Regular cardiac myocyte (primary cell): ENCODE results near the gene CFAP61. TPM values are rescaled to one million over a fixed set of nuclear protein-coding genes. Genes with fewer than 3 reads are reported as not detected.

Experiments
- total RNA-seq: library from RNA; depleted of rRNA; stranded (reverse); fragments of >200 nt; gene quantifications from 2 replicates; pipeline ENCODE4 v1.2.3, GENCODE V29; 2014

Gene CFAP61
- 0.19 TPM in 1 of 2 replicates, not detected in the other for total RNA-seq

GRCh38 chr20:20052074-20052970, at the start of gene CFAP61, which contains the start of gene CRNKL1:
TSS of gene CFAP61 (plus strand) at chr20:20052532. CDS start at chr20:20056654, 4,122 bp downstream.
TSS of gene CRNKL1 (minus strand) at chr20:20052466. CDS start at chr20:20052342, 124 bp downstream.

GRCh38 chr20:20017001-20017843, 35.1 kb upstream of the CFAP61 start, which contains the start of gene NAA20:
TSS of gene NAA20 (plus strand) at chr20:20017362. CDS start at chr20:20017397, 35 bp downstream.

DNA sequence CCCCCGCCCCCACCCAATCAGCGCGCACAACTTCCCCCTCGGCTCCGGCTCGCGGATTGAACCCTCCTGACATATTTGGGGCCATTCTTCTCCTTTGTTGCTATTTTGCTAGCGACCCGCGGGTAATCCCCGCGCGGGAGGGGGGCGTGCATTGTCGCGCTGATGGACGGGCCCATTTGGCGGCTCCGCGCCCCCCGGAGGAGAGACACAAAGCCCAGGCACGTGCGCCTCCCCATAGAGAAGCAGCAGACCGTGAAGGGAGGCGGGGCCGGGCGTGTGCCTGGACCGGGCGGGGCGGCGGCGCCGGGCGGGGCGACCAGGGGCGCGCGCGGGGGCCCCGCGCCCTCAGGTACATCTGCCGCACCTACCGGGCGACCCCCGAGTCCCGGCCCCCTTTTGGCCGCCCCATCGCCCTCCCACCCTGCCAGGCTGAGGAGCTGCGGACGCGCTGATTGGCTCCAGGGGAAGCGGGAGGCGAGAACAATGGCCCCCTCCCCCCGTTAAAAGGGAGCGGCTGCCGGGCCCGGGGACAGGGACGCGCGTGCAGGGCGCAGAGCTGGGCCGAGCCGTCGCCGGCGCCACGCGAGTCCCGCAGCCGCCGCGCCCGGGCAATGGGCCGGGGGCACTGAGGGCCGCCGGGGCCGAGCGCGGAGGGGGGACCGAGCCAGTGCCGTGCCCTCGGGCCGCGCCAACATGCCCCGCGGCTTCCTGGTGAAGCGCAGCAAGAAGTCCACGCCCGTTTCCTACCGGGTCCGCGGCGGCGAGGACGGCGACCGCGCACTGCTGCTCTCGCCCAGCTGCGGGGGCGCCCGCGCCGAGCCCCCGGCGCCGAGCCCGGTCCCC, 315.5 kb downstream of the CFAP61 start, which contains the start of gene INSM1:
TSS of gene INSM1 (plus strand) at position 530 of the 843 bp plus-strand sequence. CDS start at position 694, 164 bp downstream.

Other genes starting within 250 kb of the CFAP61 start
- gene NAA20, start 35.2 kb upstream of the CFAP61 start, total RNA-seq: 37.2 and 60.8 TPM in 2 replicates
- 27.1 and 30.5 TPM in 2 replicates for gene CRNKL1, start 66 bp upstream of the CFAP61 start, total RNA-seq